ENCODE measurements around the gene KIAA1217. TPM values are rescaled to one million over a fixed set of nuclear protein-coding genes. Genes with fewer than 3 reads are reported as not detected.

The KIAA1217 gene
- total and polyA plus RNA-seq, 9 of the 15 experiments (the other 6 are each of a cell fraction or from before 2014, with no cell fraction given) = 0.04 TPM; not detected in 8

DNA sequence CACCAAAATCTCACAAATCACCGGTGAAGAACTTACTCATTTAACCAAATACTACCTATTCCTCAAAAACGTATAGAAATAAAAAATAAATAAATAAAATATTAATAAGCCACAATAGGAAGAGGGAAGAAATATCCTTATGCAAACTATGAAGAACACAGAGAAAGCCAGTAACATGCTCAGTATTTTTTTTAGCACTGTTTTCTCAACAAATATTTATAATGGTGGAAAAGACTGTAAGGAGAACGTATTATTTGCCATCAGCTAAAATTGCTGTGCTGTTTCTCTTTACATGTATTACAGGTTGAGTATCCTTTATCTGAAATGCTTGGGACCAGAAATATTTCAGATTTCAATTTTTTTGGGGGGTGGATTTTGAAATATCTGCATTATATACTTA is 21.0 kb downstream of the KIAA1217 start:
- TF ChIP-seq TEAD1 (CRISPR knock-in tag; IDR thresholded peaks at IDR 0.05) (no peak), SMARCA5 (IDR thresholded peaks at IDR 0.05) (no peak), RAD51 (IDR thresholded peaks at IDR 0.05; ENCODE audit: borderline replicate concordance, low read depth) (no peak), ZNF3 (CRISPR knock-in tag; IDR thresholded peaks at IDR 0.05) (no peak), PHF21A (IDR thresholded peaks at IDR 0.05; ENCODE audit: borderline replicate concordance, low read depth) (no peak), NRF1 (conservative IDR thresholded peaks at IDR 0.05 in 1 of 2, IDR thresholded peaks at IDR 0.05 in 1 of 2) (no peak), SIRT6 (IDR thresholded peaks at IDR 0.05; ENCODE audit: low read depth, low read length) (no peak), HEY1 (CRISPR knock-in tag; IDR thresholded peaks at IDR 0.05; ENCODE audit: borderline replicate concordance) (no peak), ADNP (tag; IDR thresholded peaks at IDR 0.05) (no peak)
- TF ChIP-seq, protein P1, sequence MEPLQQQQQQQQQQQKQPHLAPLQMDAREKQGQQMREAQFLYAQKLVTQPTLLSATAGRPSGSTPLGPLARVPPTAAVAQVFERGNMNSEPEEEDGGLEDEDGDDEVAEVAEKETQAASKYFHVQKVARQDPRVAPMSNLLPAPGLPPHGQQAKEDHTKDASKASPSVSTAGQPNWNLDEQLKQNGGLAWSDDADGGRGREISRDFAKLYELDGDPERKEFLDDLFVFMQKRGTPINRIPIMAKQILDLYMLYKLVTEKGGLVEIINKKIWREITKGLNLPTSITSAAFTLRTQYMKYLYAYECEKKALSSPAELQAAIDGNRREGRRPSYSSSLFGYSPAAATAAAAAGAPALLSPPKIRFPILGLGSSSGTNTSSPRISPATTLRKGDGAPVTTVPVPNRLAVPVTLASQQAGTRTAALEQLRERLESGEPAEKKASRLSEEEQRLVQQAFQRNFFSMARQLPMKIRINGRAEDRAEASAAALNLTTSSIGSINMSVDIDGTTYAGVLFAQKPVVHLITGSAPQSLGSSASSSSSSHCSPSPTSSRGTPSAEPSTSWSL (CRISPR knock-in tag; IDR thresholded peaks at IDR 0.05; ENCODE audit: borderline replicate concordance) = no peak
- TF ChIP-seq, protein P2, sequence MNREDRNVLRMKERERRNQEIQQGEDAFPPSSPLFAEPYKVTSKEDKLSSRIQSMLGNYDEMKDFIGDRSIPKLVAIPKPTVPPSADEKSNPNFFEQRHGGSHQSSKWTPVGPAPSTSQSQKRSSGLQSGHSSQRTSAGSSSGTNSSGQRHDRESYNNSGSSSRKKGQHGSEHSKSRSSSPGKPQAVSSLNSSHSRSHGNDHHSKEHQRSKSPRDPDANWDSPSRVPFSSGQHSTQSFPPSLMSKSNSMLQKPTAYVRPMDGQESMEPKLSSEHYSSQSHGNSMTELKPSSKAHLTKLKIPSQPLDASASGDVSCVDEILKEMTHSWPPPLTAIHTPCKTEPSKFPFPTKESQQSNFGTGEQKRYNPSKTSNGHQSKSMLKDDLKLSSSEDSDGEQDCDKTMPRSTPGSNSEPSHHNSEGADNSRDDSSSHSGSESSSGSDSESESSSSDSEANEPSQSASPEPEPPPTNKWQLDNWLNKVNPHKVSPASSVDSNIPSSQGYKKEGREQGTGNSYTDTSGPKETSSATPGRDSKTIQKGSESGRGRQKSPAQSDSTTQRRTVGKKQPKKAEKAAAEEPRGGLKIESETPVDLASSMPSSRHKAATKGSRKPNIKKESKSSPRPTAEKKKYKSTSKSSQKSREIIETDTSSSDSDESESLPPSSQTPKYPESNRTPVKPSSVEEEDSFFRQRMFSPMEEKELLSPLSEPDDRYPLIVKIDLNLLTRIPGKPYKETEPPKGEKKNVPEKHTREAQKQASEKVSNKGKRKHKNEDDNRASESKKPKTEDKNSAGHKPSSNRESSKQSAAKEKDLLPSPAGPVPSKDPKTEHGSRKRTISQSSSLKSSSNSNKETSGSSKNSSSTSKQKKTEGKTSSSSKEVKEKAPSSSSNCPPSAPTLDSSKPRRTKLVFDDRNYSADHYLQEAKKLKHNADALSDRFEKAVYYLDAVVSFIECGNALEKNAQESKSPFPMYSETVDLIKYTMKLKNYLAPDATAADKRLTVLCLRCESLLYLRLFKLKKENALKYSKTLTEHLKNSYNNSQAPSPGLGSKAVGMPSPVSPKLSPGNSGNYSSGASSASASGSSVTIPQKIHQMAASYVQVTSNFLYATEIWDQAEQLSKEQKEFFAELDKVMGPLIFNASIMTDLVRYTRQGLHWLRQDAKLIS (CRISPR knock-in tag; IDR thresholded peaks at IDR 0.05) = no peak
- TF ChIP-seq, protein P3, sequence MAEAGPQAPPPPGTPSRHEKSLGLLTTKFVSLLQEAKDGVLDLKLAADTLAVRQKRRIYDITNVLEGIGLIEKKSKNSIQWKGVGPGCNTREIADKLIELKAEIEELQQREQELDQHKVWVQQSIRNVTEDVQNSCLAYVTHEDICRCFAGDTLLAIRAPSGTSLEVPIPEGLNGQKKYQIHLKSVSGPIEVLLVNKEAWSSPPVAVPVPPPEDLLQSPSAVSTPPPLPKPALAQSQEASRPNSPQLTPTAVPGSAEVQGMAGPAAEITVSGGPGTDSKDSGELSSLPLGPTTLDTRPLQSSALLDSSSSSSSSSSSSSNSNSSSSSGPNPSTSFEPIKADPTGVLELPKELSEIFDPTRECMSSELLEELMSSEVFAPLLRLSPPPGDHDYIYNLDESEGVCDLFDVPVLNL (CRISPR knock-in tag; IDR thresholded peaks at IDR 0.05; ENCODE audit: low read depth) = no peak
- in situ Hi-C loops (cut with MboI) (no loop called here), intact Hi-C loops (cut with micrococcal nuclease) (no loop called here)
- DNase-seq (ENCODE audit: extremely low read depth in 1 of 4, low spot score in 3 of 4) (no peak), FAIRE-seq (no peak), ATAC-seq (no peak)
- no peaks in the 10 kb centered on the region for H3K36me3 ChIP-seq (ENCODE audit: control insufficient read depth, insufficient read depth, low read length)
- no peak overlapping the region for H3K4me2 ChIP-seq (ENCODE audit: insufficient read depth, low read length)
- no peaks in the 10 kb centered on the region for H3K9me1 ChIP-seq (ENCODE audit: control insufficient read depth, insufficient read depth, low read length)
- H3K27me3 ChIP-seq (ENCODE audit: control insufficient read depth in 2 of 2, insufficient read depth in 2 of 2, low read length in 2 of 2) = no peaks in the 10 kb centered on the region
- no peak overlapping the region for H3K9ac ChIP-seq (ENCODE audit: insufficient read depth in 1 of 2, low read depth in 2 of 2, low read length in 2 of 2)
- H3K4me3 ChIP-seq = no peak overlapping the region
- no peaks in the 10 kb centered on the region for H4K20me1 ChIP-seq (replicated peaks; ENCODE audit: control insufficient read depth, insufficient read depth, low read length)
- H2AFZ ChIP-seq (ENCODE audit: low read depth, low read length) = no peak overlapping the region
- ChIA-PET POLR2A (no interaction called here), CTCF (ENCODE audit: low intra/inter-chr PET ratio) (no interaction called here)
- no peak overlapping the region for H3K27ac ChIP-seq (ENCODE audit: extremely low read depth, low read depth, low read length)
- 2% methylated on average over 3 of the region's 3 CpGs for WGBS (ENCODE audit: insufficient coverage, low coverage, missing lambda C conversion rate)
- no peaks in the 10 kb centered on the region for H3K4me1 ChIP-seq (replicated peaks in 1 of 2; ENCODE audit: control insufficient read depth in 2 of 2, insufficient read depth in 2 of 2, low read length in 2 of 2)
- no peaks in the 10 kb centered on the region for H3K79me2 ChIP-seq (ENCODE audit: control insufficient read depth, insufficient read depth, low read length)
- BruUV-seq (replicated peaks) = no TSS peak
- H3K9me3 ChIP-seq (replicated peaks; ENCODE audit: control insufficient read depth, insufficient read depth, low read depth, low read length) = no peaks in the 10 kb centered on the region
